GM12891 (cell line): ENCODE results near the gene QSER1.
"Not testable (repeated sequence)": the region's sequence is repeated elsewhere in the genome, so short reads cannot be mapped to it uniquely, and the experiment has no call there.

Experiments
- DNase-seq: peaks from one replicate; pipeline ENCODE4 v3.0.0; 2011; ENCODE audit warnings: low spot score; ENCODE audit not compliant: insufficient read length
- FAIRE-seq: peaks from 2 replicates; lab custom pipeline; 2011; peaks lifted over from hg19 to GRCh38; lab: Jason Lieb, UNC
- PAX5 ChIP-seq: IDR thresholded peaks from 2 replicates; pipeline ENCODE4 v1.6.1; 2011; ENCODE audit warnings: low read length, moderate library complexity, mild to moderate bottlenecking; ENCODE audit not compliant: insufficient read depth, severe bottlenecking
- POLR2A ChIP-seq: IDR thresholded peaks from 2 replicates; pipeline ENCODE4 v1.6.1; 2011; ENCODE audit warnings: low read depth, low read length, control low read depth
- POLR2AphosphoS5 ChIP-seq: IDR thresholded peaks from 2 replicates; pipeline ENCODE4 v1.6.1; 2011; ENCODE audit warnings: low read depth, low read length, control low read depth
- POU2F2 ChIP-seq: IDR thresholded peaks from 2 replicates; pipeline ENCODE4 v1.6.1; 2011; ENCODE audit warnings: low read depth, mild to moderate bottlenecking, control low read depth, low read length, moderate library complexity
- SPI1 ChIP-seq: IDR thresholded peaks from 2 replicates; pipeline ENCODE4 v1.6.1; 2011; ENCODE audit warnings: low read depth, low read length, control low read depth
- TAF1 ChIP-seq: IDR thresholded peaks from 2 replicates; pipeline ENCODE4 v1.6.1; 2011; ENCODE audit warnings: low read depth, low read length, control low read depth

QSER1 gene

DNA sequence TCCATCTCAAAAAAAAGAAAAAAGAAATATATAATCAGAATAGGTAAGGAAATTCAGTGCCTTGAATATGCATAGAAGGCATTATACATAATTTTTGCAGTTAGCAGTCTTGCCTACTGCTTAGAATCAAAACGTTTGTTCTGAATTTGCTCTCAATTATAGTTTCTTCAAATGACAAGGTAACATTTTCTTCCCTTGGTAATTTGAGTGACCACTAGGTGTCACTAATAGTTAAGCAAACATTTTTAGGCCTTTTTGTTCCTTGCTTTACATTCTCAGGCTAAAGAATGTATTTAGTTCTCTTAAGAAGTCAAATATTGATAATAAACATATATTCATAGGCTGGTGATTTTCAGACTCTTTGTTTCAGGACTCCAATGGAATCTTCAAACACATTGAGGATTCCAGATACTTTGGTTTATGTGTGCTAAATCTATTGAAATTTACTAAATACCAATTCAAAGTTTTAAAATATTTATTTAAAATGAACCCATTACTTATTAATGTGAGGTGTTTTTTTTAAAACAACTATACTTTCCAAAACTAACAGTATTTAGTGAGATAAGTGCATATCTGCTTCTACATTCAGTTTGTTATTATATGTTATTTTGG, 68.0 kb downstream of the QSER1 start:
- no peak for DNase-seq
- peak; percentile 54 for FAIRE-seq
- TF ChIP-seq POU2F2 (no peak), POLR2AphosphoS5 (no peak), POLR2A (no peak), TAF1 (no peak), PAX5 (no peak), SPI1 (no peak)

DNA sequence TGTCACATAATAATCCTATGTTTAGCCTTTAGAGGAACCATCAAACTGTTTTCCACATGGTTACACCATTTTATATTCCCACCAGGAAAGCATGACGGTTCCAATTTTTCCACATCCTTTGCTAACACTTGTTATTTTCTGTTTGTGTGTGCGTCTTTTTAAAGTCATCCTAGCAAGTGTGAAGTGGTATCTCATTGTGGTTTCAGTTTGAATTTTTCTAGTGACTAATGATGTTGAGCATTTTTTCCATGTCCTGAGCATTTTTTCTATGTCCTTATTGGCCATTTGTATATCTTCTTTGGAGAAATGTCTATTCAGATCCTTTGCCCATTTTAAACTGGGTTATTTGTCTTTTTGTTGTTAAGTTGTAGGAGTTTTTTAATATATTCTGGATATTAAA, 69.4 kb downstream of the QSER1 start:
- DNase-seq, result no peak
- FAIRE-seq, result no peak
- TF ChIP-seq POLR2A (no peak), TAF1 (no peak), SPI1 (no peak), PAX5 (no peak), POLR2AphosphoS5 (no peak), POU2F2 (no peak)

DNA sequence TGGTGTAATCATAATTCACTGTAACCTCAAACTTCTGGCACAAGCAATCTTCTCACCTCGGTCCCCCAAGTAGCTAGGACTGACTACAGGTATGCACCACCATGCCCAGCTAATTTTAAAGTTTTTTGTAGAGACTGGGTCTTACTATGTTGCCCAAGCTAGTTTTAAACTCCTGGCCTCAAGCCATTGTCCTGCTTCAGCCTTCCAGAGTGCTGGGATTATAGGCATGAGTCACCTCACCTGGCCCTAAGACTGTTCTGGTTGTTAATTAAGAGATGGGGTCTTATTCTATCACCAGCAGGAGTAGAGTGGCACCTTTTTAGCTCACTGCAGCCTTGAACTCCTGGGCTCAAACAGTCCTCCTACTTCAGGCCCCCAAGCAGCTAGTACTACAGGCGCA, 71.1 kb downstream of the QSER1 start:
- FAIRE-seq, result no peak
- no peak for DNase-seq
- no peak for TF ChIP-seq TAF1
- no peak for TF ChIP-seq POLR2AphosphoS5

DNA sequence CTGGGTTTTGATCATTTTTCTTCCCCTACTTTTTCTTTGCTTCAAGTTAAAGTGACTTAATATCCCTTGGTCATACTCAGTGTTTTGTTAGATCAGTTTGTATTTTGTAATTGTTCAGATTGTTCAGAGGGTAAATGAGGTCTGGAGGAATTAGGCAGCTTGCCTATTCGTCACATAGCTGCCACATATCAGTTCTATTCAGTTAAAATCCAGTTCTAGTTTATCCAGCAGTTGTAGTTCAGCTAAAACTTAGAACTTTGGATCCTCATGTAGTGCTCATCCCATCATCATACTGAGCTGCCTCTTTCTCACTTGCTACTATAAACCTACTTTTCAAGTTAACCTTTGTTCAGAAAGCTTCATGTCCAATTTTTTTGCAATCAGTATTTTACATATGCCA, 75.9 kb downstream of the QSER1 start:
- peak; percentile 68 for FAIRE-seq
- DNase-seq, result no peak
- TF ChIP-seq SPI1 (no peak), POU2F2 (no peak), POLR2A (no peak), TAF1 (no peak), POLR2AphosphoS5 (no peak), PAX5 (no peak)

DNA sequence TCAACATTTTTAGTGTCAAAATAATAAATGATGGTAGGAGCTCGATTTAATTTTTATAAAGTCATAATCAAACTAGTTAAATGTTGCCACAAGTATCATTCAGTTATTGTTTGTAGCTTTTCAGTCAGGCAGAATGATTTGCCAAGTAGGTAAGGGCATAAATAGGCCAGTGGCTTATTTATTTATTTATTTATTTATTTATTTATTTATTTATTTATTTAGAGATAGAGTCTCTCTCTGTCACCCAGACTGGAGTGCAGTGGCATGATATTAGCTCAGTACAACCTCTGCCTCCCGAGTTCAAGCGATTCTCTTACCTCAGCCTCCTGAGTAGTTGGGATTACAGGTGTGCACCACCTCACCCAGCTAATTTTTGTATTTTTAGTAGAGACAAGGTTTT, 79.6 kb downstream of the QSER1 start:
- FAIRE-seq, result not testable (repeated sequence)

DNA sequence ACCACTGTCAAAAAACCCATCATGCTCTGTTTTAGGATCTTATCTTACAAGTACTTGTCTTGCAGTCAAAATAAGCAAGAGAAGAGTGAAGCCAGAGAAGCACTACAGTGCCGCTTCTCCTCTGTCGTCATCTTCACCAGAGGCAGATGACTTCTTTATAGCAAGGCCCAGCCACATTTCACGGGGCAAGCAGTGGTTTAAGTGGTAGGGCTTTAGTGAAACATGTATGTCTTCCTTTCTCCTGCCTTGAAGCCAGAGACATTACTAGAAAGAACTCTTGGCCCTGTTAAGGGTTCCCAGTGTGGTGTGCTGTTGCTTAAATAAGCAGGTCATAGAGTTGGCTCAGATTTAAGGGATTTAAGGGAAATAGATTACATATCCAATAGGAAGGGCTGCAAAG, 80.2 kb downstream of the QSER1 start:
- DNase-seq (no peak), FAIRE-seq (no peak)
- no peak for TF ChIP-seq POU2F2

More for the DNA sequence above, 79.6 kb downstream of the QSER1 start:
- DNase-seq, result not testable (repeated sequence)

DNA sequence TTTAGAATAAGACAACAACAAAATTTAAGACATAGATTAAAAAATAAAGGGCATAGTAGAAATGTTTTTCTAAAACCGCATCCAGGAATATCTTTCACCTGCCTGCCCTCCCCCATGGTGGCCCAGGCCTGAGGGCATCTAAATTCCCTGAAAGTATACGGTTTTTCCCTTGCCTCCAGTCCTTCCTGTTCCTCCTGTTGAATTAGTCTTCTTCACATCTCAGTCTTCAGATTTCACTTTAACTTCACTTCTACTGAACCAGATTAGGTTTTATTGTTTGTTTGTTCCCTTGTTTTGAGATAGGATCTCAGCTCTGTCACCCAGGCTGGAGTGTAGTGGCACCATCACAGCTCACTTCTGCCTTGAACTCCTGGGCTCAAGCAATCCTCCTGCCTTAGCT, 90.0 kb downstream of the QSER1 start:
- FAIRE-seq, result no peak
- no peak for DNase-seq
- no peak for TF ChIP-seq SPI1
- TF ChIP-seq POLR2AphosphoS5, result no peak
- no peak for TF ChIP-seq POU2F2
- TF ChIP-seq TAF1, result no peak
- no peak for TF ChIP-seq POLR2A
- TF ChIP-seq PAX5, result no peak

DNA sequence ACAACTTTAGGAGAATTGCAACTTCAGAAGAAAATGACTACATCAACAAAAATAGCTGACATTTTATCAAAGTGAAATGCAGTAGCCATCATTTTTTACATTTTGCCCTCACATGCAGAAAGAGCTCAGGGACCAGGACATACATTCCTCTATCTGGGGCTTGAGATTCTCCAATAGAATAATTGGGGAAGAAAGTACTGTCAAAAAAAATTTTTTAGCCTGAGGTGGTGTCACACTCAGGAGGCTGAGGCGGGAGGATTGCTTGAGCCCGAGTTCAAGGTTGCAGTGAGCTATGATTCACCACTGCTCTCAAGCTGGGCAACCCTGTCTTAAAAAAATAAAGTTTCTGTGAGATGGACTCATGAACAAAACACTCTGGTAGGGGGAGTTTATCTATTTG, 90.9 kb downstream of the QSER1 start:
- no peak for FAIRE-seq
- no peak for DNase-seq
- TF ChIP-seq TAF1 (no peak), PAX5 (no peak)

DNA sequence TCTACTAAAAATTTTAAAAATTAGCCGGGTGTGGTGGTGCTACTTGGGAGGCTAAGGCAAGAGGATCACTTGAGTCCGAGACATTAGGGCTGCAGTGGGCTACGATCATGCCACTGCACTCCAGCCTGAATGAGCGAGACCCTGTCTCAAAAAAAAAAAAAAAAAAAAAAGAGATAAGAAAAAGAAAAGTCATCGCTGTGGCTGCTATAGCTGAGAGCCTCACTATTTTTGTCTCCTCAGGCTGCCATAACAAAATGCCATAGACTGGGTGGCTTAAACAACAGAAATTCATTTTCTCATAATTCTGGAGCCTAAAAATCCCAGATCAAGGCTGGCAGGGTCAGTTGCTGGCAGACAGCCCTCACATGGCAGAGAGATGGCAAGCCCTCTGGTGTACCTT, 93.0 kb downstream of the QSER1 start:
- DNase-seq (no peak), FAIRE-seq (no peak)
- TF ChIP-seq POLR2AphosphoS5 (no peak), POU2F2 (no peak), SPI1 (no peak), TAF1 (no peak), POLR2A (no peak), PAX5 (no peak)

DNA sequence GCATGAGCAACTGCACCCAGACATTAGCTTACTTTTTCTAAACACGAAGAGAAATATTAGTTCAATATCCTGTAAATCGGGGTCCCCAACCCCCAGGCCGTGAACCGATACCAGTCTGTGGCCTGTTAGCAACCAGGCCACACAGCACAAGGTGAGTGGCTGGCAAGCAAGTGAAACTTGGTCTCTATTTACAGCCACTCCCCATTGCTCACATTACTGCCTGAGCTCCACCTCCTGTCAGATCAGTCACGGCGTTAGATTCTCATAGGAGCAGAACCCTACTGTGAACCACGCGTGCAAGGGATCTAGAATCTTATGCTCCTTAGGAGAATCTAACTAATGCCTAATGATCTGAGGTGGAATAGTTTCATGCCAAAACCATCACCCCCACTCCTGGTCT, 95.2 kb downstream of the QSER1 start:
- no peak for DNase-seq
- FAIRE-seq, result no peak
- TF ChIP-seq POU2F2, result no peak
- no peak for TF ChIP-seq POLR2A
- TF ChIP-seq SPI1, result no peak
- TF ChIP-seq PAX5, result no peak
- TF ChIP-seq TAF1, result no peak
- TF ChIP-seq POLR2AphosphoS5, result no peak

DNA sequence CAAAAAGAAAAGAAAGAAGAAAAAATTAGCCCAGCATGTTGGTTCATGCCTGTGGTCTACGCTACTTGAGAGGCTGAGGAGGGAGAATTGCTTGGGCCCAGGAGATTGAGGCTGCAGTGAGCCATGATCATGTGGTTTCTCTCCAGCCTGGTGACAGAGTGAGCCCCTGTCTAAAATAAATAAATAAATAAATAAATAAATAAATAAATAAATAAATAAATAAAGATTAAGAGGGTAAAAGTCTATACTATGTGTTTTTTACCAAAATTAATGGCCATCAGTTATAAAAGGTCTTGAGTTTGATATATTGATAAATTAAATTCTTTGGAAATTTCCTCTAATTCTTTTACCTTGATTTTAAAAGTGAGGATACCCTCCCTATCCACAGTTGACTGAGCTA, 97.9 kb downstream of the QSER1 start:
- DNase-seq, result no peak
- FAIRE-seq, result no peak
- TF ChIP-seq SPI1, result no peak
- no peak for TF ChIP-seq POLR2A
- no peak for TF ChIP-seq POU2F2
- no peak for TF ChIP-seq POLR2AphosphoS5
- no peak for TF ChIP-seq PAX5
- TF ChIP-seq TAF1, result no peak
